ENCODE results near the gene CYTH3.

GRCh38 chr7:6116211-6116610 is 156.2 kb downstream of the CYTH3 start:
- TF ChIP-seq CTCF (optimal IDR thresholded peaks at IDR 0.05 in 1 of 3, IDR thresholded peaks at IDR 0.05 in 1 of 3, conservative IDR thresholded peaks at IDR 0.05 in 1 of 3; ENCODE audit: extremely low read depth in 1 of 3, insufficient read depth in 2 of 3, low read length in 3 of 3) (no peak), EZH2 (IDR thresholded peaks at IDR 0.05; ENCODE audit: low read length) (no peak)
